Fibroblast of lung (primary cell): ENCODE data around the gene TMEM170A. TPM values are rescaled to one million over a fixed set of nuclear protein-coding genes. Genes with fewer than 3 reads are reported as not detected.

Experiments used
- DNase-seq, 2 donors: peaks; one replicate each; pipeline versions ENCODE4 v3.0.0 to v3.0.0-alpha.2; 2010; ENCODE audit warnings: low read depth in 2 of 2
- H2AFZ ChIP-seq: 2 replicates; pipeline ENCODE4 v1.5.1; 2012; ENCODE audit warnings: low read length, control low read depth, inconsistent platforms
- H3K27ac ChIP-seq: 2 replicates; pipeline ENCODE4 v1.5.1; 2011; ENCODE audit warnings: low read length, control low read depth; ENCODE audit not compliant: insufficient read depth
- H3K27me3 ChIP-seq: 2 replicates; pipeline ENCODE4 v1.5.1; 2011; ENCODE audit warnings: mild to moderate bottlenecking, low read length; ENCODE audit not compliant: control insufficient read depth, insufficient read depth
- H3K36me3 ChIP-seq: 2 replicates; pipeline ENCODE4 v1.5.1; 2011; ENCODE audit warnings: low read length; ENCODE audit not compliant: control insufficient read depth, insufficient read depth
- H3K4me1 ChIP-seq: 2 replicates; pipeline ENCODE4 v1.5.1; 2011; ENCODE audit warnings: low read length; ENCODE audit not compliant: control insufficient read depth, insufficient read depth; ENCODE audit errors: extremely low read depth
- H3K4me2 ChIP-seq: 2 replicates; pipeline ENCODE4 v1.5.1; 2011; ENCODE audit warnings: low read length, control low read depth; ENCODE audit not compliant: insufficient read depth; ENCODE audit errors: extremely low read depth
- H3K4me3 ChIP-seq, 4 experiments: fragments of 200-600 bp in 1 of 4; sonication (generic) in 1 of 4; replicated peaks in 1 of 4; 2 replicates each; pipeline ENCODE4 v1.5.1; 2011 to 2016; ENCODE audit warnings: low read length in 4 of 4, low read depth in 3 of 4, mild to moderate bottlenecking in 3 of 4, control low read depth in 2 of 4, inconsistent platforms in 1 of 4, mixed read lengths in 1 of 4; ENCODE audit not compliant: insufficient read depth in 1 of 4; ENCODE audit errors: control extremely low read depth in 1 of 4
- H3K79me2 ChIP-seq: 2 replicates; pipeline ENCODE4 v1.5.1; 2012; ENCODE audit warnings: mild to moderate bottlenecking, low read length, inconsistent platforms; ENCODE audit not compliant: control insufficient read depth, insufficient read depth
- H3K9ac ChIP-seq: 2 replicates; pipeline ENCODE4 v1.5.1; 2011; ENCODE audit warnings: mild to moderate bottlenecking, low read length, control low read depth; ENCODE audit not compliant: insufficient read depth
- H3K9me3 ChIP-seq: 2 replicates; pipeline ENCODE4 v1.5.1; 2012; ENCODE audit warnings: low read depth, low read length; ENCODE audit not compliant: control insufficient read depth, insufficient read depth
- H4K20me1 ChIP-seq: 2 replicates; pipeline ENCODE4 v1.5.1; 2011; ENCODE audit warnings: low read length; ENCODE audit not compliant: control insufficient read depth, insufficient read depth; ENCODE audit errors: extremely low read depth
- CTCF ChIP-seq, 2 donors: IDR thresholded peaks in 1 of 2; conservative IDR thresholded peaks in 1 of 2; 1 replicate in 1 of 2; 2 replicates in 1 of 2; pipeline ENCODE4 v1.5.1; 2011 to 2012; ENCODE audit warnings: low read length in 2 of 2, control low read depth in 1 of 2, inconsistent platforms in 1 of 2, low read depth in 1 of 2, mild to moderate bottlenecking in 1 of 2
- EZH2 ChIP-seq: IDR thresholded peaks from 2 replicates; pipeline ENCODE4 v1.5.1; 2012; ENCODE audit warnings: low read length, control low read depth, mild to moderate bottlenecking; ENCODE audit errors: missing control alignments
- polyA plus RNA-seq, 2 donors: library from polyadenylated mRNA; depleted of rRNA in 1 of 2; stranded (reverse) in 1 of 2; unstranded in 1 of 2; fragments of >200 nt; gene quantifications; 2 replicates each; pipeline ENCODE4 v1.2.1, GENCODE V29; 2011 to 2012; ENCODE audit warnings: missing spikeins in 1 of 2
- total RNA-seq: library from RNA; depleted of rRNA; stranded (reverse); fragments of >200 nt; gene quantifications from 2 replicates; pipeline ENCODE4 v1.2.1, GENCODE V29; 2014

TMEM170A gene
- total and polyA plus RNA-seq, 2 donors (not counting 1 experiment from before 2014, with no cell fraction given): 12.3 to 14.5 TPM

- Histone ChIP-seq H4K20me1 (no peaks in the 10 kb centered on the region), H3K9ac (no peak overlapping the region), H2AFZ (no peak overlapping the region), H3K27me3 (peaks cover 4% of the 10 kb centered on the region), H3K27ac (no peak overlapping the region), H3K4me1 (no peaks in the 10 kb centered on the region), H3K79me2 (no peaks in the 10 kb centered on the region), H3K36me3 (no peaks in the 10 kb centered on the region), H3K4me2 (no peak overlapping the region), H3K9me3 (no peaks in the 10 kb centered on the region), H3K4me3 (no peak overlapping the region)
- DNase-seq: peak in 1 of 2 donors; percentile 71
- no peak for TF ChIP-seq EZH2
Observed at GRCh38 chr16:75483222-75483621, 18.7 kb upstream of the TMEM170A start.

DNA sequence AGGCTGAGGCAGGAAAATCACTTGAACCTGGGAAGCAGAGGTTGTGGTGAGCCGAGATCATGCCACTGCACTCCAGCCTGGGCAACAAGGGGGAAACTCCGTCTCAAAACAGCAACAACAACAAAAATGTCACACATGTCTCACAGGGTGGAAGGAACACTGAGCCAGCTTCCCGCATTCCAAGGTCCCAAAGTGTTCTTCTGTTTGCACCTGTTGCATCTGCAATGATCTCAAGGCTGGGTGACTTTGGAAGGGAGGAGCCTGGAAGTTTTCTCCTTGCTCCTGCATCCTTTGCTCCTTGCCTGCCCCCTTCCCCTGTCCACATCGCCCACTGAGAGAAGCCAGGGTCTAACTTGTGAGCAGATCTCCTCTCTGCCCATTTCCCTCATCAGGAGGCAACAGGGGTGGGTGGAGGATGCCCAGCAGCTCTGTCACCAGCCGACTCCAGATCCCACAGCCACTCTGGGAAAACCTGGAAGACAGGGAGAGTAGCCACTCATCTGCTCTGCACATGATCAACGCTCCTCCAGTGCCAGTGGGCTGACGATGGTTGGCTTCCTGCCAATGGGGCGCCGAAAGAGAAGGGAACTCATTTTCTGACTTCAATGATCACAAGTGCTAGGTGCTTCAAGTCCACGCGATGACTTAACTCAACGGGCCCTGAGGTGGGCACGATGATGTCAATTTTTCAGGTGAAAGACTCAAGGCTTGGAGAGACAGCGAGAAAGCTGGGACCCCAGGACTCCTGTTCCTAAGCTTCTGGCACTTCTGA lies 18.1 kb upstream of the TMEM170A start:
- Histone ChIP-seq H4K20me1 (no peaks in the 10 kb centered on the region), H3K36me3 (no peaks in the 10 kb centered on the region), H3K9ac (no peak overlapping the region), H3K9me3 (no peaks in the 10 kb centered on the region), H3K4me2 (no peak overlapping the region), H3K79me2 (no peaks in the 10 kb centered on the region), H3K4me1 (no peaks in the 10 kb centered on the region), H2AFZ (no peak overlapping the region), H3K27ac (no peak overlapping the region), H3K4me3 (no peak overlapping the region), H3K27me3 (peaks cover 4% of the 10 kb centered on the region)
- TF ChIP-seq CTCF (conservative IDR thresholded peaks at IDR 0.05 in 1 of 2, IDR thresholded peaks at IDR 0.05 in 1 of 2; ENCODE audit: low read depth in 1 of 2, low read length in 2 of 2) (no peak), EZH2 (no peak)
- no peak for DNase-seq

DNA sequence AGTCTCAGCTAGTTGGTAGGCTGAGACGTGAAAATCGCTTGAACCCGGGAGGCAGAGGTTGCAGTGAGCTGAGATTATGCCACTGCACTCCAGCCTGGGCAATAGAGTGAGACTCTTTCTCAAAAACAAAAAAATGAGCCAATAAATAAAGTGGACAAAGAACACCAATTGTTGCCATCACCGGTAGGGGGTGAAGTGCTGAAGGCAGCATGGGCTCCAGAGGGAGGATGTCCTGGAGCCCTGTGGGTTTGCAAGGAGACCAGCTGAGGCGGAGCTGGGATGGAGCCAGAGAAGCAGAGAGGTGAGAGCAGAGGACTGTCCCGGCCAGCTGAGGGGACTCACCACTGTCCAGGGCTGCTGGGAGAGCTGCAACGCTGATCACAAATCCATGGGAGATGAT lies 17.0 kb upstream of the TMEM170A start:
- no peak for DNase-seq
- no peak for TF ChIP-seq CTCF (conservative IDR thresholded peaks at IDR 0.05 in 1 of 2, IDR thresholded peaks at IDR 0.05 in 1 of 2; ENCODE audit: low read depth in 1 of 2, low read length in 2 of 2)
- TF ChIP-seq EZH2: no peak
- no peak overlapping the region for H2AFZ ChIP-seq
- H3K27me3 ChIP-seq: peaks cover 4% of the 10 kb centered on the region
- H3K4me2 ChIP-seq: no peak overlapping the region
- no peak overlapping the region for H3K27ac ChIP-seq
- H3K9ac ChIP-seq: no peak overlapping the region
- no peaks in the 10 kb centered on the region for H3K36me3 ChIP-seq
- H3K4me1 ChIP-seq: no peaks in the 10 kb centered on the region
- no peaks in the 10 kb centered on the region for H3K79me2 ChIP-seq
- no peaks in the 10 kb centered on the region for H3K9me3 ChIP-seq
- H4K20me1 ChIP-seq: no peaks in the 10 kb centered on the region
- H3K4me3 ChIP-seq: no peak overlapping the region
